Measurements from ENCODE around the gene ZBTB7C. TPM values are rescaled to one million over a fixed set of nuclear protein-coding genes. Genes with fewer than 3 reads are reported as not detected.

Gene ZBTB7C
- total RNA-seq, 1 donor from 2014 or later: 0.67 TPM

DNA sequence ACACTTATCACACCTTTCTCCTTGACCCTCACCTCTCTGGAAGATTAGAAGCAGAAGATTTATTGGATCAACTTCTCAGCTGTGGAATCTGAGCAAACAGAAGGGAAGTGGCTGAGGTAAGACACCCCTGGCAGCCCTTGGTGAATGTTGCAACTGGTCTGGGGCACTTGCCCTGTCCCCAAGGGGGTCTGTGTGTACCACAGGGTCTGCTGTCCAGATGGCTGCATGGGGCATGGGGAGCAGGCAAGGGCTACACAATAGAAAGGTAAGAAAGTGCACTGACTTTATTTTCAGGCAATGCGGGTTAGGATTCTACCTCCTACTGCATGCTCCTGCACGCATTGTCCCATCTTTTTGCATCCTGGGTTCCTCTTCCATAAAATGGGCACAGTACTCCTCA lies 240.3 kb downstream of the ZBTB7C start:
- no peak for DNase-seq (ENCODE audit: low spot score)
- Mint-ChIP-seq H3K9me3 (ENCODE audit: unreplicated experiment) (no peaks in the 10 kb centered on the region), H3K4me3 (ENCODE audit: unreplicated experiment) (no peak overlapping the region), H3K4me1 (ENCODE audit: unreplicated experiment) (peaks cover 24% of the 10 kb centered on the region), H3K36me3 (ENCODE audit: low read depth, unreplicated experiment) (no peaks in the 10 kb centered on the region), H3K27me3 (ENCODE audit: unreplicated experiment) (peaks cover 6% of the 10 kb centered on the region), H3K27ac (ENCODE audit: unreplicated experiment) (no peak overlapping the region)
- no peak for TF ChIP-seq CTCF (IDR thresholded peaks at IDR 0.05; ENCODE audit: unreplicated experiment)

- no peak for TF ChIP-seq CTCF (IDR thresholded peaks at IDR 0.05; ENCODE audit: unreplicated experiment)
- H3K27ac Mint-ChIP-seq (ENCODE audit: unreplicated experiment): no peak overlapping the region
- no peaks in the 10 kb centered on the region for H3K9me3 Mint-ChIP-seq (ENCODE audit: unreplicated experiment)
- peaks cover 4% of the 10 kb centered on the region for H3K27me3 Mint-ChIP-seq (ENCODE audit: unreplicated experiment)
- no peak for DNase-seq (ENCODE audit: low spot score)
- no peak overlapping the region for H3K4me3 Mint-ChIP-seq (ENCODE audit: unreplicated experiment)
- no peaks in the 10 kb centered on the region for H3K36me3 Mint-ChIP-seq (ENCODE audit: low read depth, unreplicated experiment)
- peaks cover 24% of the 10 kb centered on the region for H3K4me1 Mint-ChIP-seq (ENCODE audit: unreplicated experiment)
Measured at GRCh38 chr18:48167897-48168253, 241.3 kb downstream of the ZBTB7C start.

GRCh38 chr18:48166336-48166875 lies 242.8 kb downstream of the ZBTB7C start:
- no peak overlapping the region for H3K4me3 Mint-ChIP-seq (ENCODE audit: unreplicated experiment)
- H3K27me3 Mint-ChIP-seq (ENCODE audit: unreplicated experiment): peaks cover 4% of the 10 kb centered on the region
- H3K4me1 Mint-ChIP-seq (ENCODE audit: unreplicated experiment): peaks cover 22% of the 10 kb centered on the region
- H3K27ac Mint-ChIP-seq (ENCODE audit: unreplicated experiment): no peak overlapping the region
- H3K9me3 Mint-ChIP-seq (ENCODE audit: unreplicated experiment): no peaks in the 10 kb centered on the region
- no peak for TF ChIP-seq CTCF (IDR thresholded peaks at IDR 0.05; ENCODE audit: unreplicated experiment)
- no peaks in the 10 kb centered on the region for H3K36me3 Mint-ChIP-seq (ENCODE audit: low read depth, unreplicated experiment)
- DNase-seq (ENCODE audit: low spot score): no peak

DNA sequence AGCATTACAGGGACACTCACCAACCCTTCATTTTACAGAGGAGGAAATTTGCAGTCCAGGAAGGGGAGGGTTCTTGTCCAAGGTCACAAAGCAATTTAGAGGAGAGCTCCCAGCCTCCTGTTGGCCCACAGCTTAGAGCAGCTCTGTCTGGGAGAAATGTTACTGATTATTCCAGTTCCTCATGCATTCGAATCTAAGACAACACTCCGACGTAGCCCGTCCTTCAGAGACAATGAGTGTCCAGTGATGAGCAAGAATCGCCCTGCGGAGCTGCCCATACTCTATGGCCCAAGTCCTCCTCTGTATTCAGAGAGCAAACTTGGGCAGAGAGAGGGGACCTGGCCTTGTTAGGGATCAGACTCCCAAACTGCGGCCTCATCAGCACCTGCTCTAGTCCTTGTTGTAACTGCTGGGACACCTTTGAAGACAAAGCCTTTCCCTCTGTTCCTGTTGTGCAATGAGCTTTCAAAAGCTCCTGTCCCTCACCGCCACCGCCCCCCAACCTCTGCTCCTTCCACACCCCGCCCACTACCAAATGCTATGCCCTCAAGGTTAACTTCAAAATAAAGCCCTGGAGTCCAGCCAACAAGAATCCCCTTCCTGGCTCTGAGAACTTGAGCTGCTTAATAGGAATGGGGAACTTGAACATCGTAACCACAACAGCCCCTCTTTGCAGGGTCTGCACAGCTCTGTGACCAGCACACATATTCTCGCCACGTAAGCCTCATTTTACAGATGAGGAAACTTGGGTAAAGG lies 243.9 kb downstream of the ZBTB7C start:
- H3K27ac Mint-ChIP-seq (ENCODE audit: unreplicated experiment): no peak overlapping the region
- H3K36me3 Mint-ChIP-seq (ENCODE audit: low read depth, unreplicated experiment): no peaks in the 10 kb centered on the region
- peaks cover 4% of the 10 kb centered on the region for H3K27me3 Mint-ChIP-seq (ENCODE audit: unreplicated experiment)
- no peaks in the 10 kb centered on the region for H3K9me3 Mint-ChIP-seq (ENCODE audit: unreplicated experiment)
- no peak overlapping the region for H3K4me3 Mint-ChIP-seq (ENCODE audit: unreplicated experiment)
- H3K4me1 Mint-ChIP-seq (ENCODE audit: unreplicated experiment): peaks cover 22% of the 10 kb centered on the region
- DNase-seq (ENCODE audit: low spot score): no peak
- TF ChIP-seq CTCF (IDR thresholded peaks at IDR 0.05; ENCODE audit: unreplicated experiment): no peak

GRCh38 chr18:48164701-48165100 lies 244.5 kb downstream of the ZBTB7C start:
- Mint-ChIP-seq H3K27me3 (ENCODE audit: unreplicated experiment) (peaks cover 4% of the 10 kb centered on the region), H3K9me3 (ENCODE audit: unreplicated experiment) (no peaks in the 10 kb centered on the region), H3K27ac (ENCODE audit: unreplicated experiment) (no peak overlapping the region), H3K36me3 (ENCODE audit: low read depth, unreplicated experiment) (no peaks in the 10 kb centered on the region), H3K4me3 (ENCODE audit: unreplicated experiment) (no peak overlapping the region), H3K4me1 (ENCODE audit: unreplicated experiment) (peaks cover 22% of the 10 kb centered on the region)
- no peak for TF ChIP-seq CTCF (IDR thresholded peaks at IDR 0.05; ENCODE audit: unreplicated experiment)
- no peak for DNase-seq (ENCODE audit: low spot score)

Measured in endothelial cell (in vitro differentiated cells).